Psoas muscle (tissue), 8 donors: ENCODE data around the gene FIGLA. TPM values are rescaled to one million over a fixed set of nuclear protein-coding genes. Genes with fewer than 3 reads are reported as not detected.

Source experiments
- ATAC-seq, 4 donors: fragments of 200-7000 bp; cut with Tn5 transposase; one replicate each; pipeline ENCODE4 v1.9.1; 2020; ENCODE audit warnings: moderate library complexity in 3 of 4, mild to moderate bottlenecking in 2 of 4
- DNase-seq, 2 donors: peaks; one replicate each; pipeline ENCODE4 v3.0.0-alpha.2; 2020
- H3K27ac ChIP-seq: fragments of 200-600 bp; one replicate; pipeline ENCODE4 v1.8.0; 2022
- H3K27me3 ChIP-seq, 3 donors: fragments of 200-600 bp in 1 of 3; one replicate each; pipeline versions ENCODE4 v1.6.1 to v1.8.0; 2013 to 2022; ENCODE audit warnings: low read length in 2 of 3, mild to moderate bottlenecking in 2 of 3, moderate library complexity in 1 of 3; ENCODE audit not compliant: insufficient read depth in 3 of 3
- H3K36me3 ChIP-seq, 2 donors: fragments of 200-600 bp in 1 of 2; one replicate each; pipeline versions ENCODE4 v1.6.1 to v1.8.0; 2013 to 2022; ENCODE audit warnings: low read depth in 1 of 2, mild to moderate bottlenecking in 1 of 2, moderate library complexity in 1 of 2; ENCODE audit not compliant: insufficient read depth in 1 of 2
- H3K4me1 ChIP-seq: fragments of 200-600 bp; one replicate; pipeline ENCODE4 v1.8.0; 2022
- H3K4me3 ChIP-seq: fragments of 200-600 bp; one replicate; pipeline ENCODE4 v1.8.0; 2022; ENCODE audit warnings: mild to moderate bottlenecking
- H3K9me3 ChIP-seq: fragments of 200-600 bp; one replicate; pipeline ENCODE4 v1.8.0; 2022
- WGBS, 3 donors: extraction: QIAGEN DNeasy Blood & Tissue Kit; methylation state at CpG; one replicate each; pipeline versions ENCODE4 v1.1.6 to v1.1.7; 2013; 5-methylcytosine and 5-hydroxymethylcytosine counted together
- intact Hi-C, 2 donors: fragments of 100-400 bp; cut with DNase I; formaldehyde crosslinking; loops; one replicate each; pipeline versions ENCODE4 v1.11.0 to v1.14.2; 2022
- polyA plus RNA-seq, 3 donors: library from polyadenylated mRNA; stranded (reverse); fragments of 200-250 nt; gene quantifications; one replicate each; pipeline ENCODE4 v1.2.3, GENCODE V29; 2013
- total RNA-seq, 4 donors: library from RNA; stranded (reverse); fragmentation: NEBNext Ultra II Directional in 2 of 4; extraction: Animal tissue kit (Norgen Biotek cat#: 25700) in 2 of 4; gene quantifications; one replicate each; pipeline versions ENCODE4 v1.2.1 to v1.2.4, GENCODE V29; 2021 to 2023
- TF ChIP-seq, protein P1 (sequence below): fragments of 200-600 bp; IDR thresholded peaks from one replicate; pipeline ENCODE4 v1.8.0; 2022; ENCODE audit warnings: antibody characterized with exemption
- donor health status: healthy with polysubstance abuse.
- donor health status: DM: no; HTN: no; CAD: no; lungs with moderate emphysema.
- donor health status: Bipolar disorder and iron deficiency.
- donor health status: healthy.
- donor health status: DM: yes; HTN: yes; CAD: no.
- donor health status: DM: no; HTN: no; CAD: no.
- donor health status: DM: no; HTN: no; CAD: no.
- donor health status: DM: yes; HTN: yes; CAD: no.

The FIGLA gene
- total and polyA plus RNA-seq, 7 donors, result 0.12 to 0.21 TPM; not detected in 5

DNA sequence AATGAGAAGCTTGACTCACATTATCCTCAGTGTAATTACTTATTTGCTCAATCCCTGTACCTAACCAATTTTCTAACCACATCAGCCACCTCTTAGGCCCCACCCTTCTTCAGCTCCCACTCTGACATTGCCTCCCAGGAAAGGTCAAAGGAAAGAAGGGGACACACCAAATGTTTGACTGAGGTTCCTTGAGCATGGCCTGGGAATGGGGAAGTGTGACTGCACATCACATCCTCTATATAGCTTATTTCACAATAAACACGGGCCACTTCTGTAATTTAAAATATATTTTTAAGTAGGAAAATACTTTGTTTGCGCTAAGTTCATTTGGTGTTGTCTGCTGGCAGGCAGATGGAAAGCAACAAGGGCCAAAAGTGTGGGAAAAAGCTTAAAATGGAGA lies 3.0 kb upstream of the FIGLA start:
- Histone ChIP-seq H3K36me3 (no peaks in the 10 kb centered on the region), H3K4me1 (peaks cover 3% of the 10 kb centered on the region), H3K9me3 (no peaks in the 10 kb centered on the region), H3K27ac (no peak overlapping the region), H3K4me3 (no peak overlapping the region), H3K27me3 (peaks cover 2 to 44% (median 7%) of the 10 kb centered on the region in 3 donors)
- intact Hi-C loops, result loop anchor here in 1 of 2 donors (5.0 kb wide), 1 partner anchor 154 kb away; no protein-coding TSS in a partner anchor
- no peak for DNase-seq
- TF ChIP-seq, protein P1, sequence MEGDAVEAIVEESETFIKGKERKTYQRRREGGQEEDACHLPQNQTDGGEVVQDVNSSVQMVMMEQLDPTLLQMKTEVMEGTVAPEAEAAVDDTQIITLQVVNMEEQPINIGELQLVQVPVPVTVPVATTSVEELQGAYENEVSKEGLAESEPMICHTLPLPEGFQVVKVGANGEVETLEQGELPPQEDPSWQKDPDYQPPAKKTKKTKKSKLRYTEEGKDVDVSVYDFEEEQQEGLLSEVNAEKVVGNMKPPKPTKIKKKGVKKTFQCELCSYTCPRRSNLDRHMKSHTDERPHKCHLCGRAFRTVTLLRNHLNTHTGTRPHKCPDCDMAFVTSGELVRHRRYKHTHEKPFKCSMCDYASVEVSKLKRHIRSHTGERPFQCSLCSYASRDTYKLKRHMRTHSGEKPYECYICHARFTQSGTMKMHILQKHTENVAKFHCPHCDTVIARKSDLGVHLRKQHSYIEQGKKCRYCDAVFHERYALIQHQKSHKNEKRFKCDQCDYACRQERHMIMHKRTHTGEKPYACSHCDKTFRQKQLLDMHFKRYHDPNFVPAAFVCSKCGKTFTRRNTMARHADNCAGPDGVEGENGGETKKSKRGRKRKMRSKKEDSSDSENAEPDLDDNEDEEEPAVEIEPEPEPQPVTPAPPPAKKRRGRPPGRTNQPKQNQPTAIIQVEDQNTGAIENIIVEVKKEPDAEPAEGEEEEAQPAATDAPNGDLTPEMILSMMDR, result no peak
- WGBS, 3 donors, result 80 to 85% (median 83%) methylated on average over 2 of the region's 2 CpGs
- no peak for ATAC-seq

DNA sequence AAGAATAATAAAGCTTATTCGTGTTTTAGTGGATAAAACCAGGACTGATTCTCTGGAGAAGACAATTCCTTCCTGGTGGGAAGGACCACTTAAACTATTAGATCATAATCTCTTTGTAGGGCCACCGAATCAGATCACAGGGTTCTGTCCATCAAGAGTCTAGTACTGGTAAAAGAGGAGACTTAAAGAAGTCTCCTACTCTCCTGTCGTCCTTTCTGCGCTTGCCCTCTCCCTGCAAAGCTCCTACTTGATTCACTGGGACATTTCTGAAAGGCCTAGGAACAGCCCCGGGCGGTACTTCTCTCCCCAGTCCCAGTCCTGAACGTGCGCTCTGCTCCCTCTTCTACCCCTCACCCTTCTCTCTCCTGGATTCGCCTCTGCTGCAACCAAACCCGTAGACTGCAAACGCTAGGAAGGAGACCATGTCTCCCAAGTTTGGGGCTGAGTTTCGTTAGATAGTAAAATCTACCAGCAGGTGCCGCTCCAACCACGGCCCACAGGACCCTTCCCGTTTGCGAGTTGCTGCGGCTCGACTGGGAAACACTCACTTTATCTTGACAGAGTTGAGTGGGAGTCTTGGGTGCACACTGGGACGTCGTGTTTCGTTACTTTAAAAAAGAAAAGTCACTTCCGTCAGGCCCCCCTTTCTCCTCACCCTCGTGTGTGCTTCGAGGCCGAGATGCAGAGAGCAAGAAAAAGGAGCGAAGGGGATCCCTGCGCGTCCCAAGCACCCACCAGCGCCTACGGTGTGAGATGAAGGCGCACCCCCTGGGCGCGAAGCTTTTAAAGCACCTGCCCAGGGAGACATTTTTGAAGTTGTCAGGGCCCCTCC lies 923 bp downstream of the FIGLA start:
- Histone ChIP-seq H3K4me3 (peak overlapping the region; percentile 53), H3K9me3 (no peaks in the 10 kb centered on the region), H3K36me3 (no peaks in the 10 kb centered on the region), H3K27me3 (peaks cover 2 to 64% (median 9%) of the 10 kb centered on the region in 3 donors), H3K27ac (no peak overlapping the region), H3K4me1 (peaks cover 3% of the 10 kb centered on the region)
- 5 to 8% (median 6%) methylated on average over 33 of the region's 33 CpGs for WGBS, 3 donors
- ATAC-seq, result peak; percentile 59 to 84 (median 66)
- intact Hi-C loops, result loop anchor here in 1 of 2 donors (2.0 to 5.0 kb wide), 2 partner anchors 81 to 158 kb away; no protein-coding TSS in a partner anchor
- TF ChIP-seq, protein P1, result peak; percentile 60
- DNase-seq, result peak; percentile 31 to 64

DNA sequence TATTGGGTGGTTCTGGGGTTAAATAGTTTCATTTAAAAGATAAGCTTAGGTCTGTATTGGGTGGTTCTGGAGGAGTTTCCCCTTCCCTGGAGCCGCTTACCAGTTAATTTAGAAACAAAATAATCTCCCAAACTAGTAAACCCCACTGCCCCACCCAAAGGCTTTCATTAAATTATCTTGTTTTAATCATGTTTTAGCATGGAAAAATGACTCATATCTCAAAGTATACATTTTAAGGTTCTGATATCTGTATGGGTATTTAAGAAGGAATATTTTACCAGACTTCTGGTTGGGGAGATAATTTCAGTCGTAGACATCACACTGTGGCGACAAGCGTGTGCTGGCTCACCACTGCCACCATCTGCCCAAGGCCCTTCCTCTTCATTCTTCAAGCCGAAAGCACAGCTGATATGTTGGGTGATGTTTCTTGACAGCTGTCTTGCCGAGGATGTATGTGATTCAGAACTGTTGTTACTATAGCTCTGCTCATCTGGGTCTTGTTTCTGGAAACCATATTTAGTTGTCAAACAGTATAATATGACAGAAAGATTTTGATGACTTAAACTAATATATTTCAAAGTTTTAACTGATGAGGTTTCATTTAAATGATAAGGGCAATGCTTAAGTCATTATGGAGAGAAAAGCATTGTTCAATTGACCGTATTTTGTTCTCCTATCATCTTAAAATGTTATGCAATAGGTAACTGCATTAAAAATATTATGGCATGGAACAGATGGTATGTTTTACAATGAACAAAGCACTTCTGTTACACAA lies 5.1 kb downstream of the FIGLA start:
- ATAC-seq (peak in 1 of 4 donors; percentile 44), DNase-seq (no peak)
- no peak overlapping the region for H3K27ac ChIP-seq
- 25 to 29% (median 25%) methylated on average over 7 of the region's 7 CpGs for WGBS, 3 donors
- TF ChIP-seq, protein P1, result peak; percentile 22
- peaks cover 0 to 47% (median 3%) of the 10 kb centered on the region in 3 donors for H3K27me3 ChIP-seq
- H3K4me3 ChIP-seq, result no peak overlapping the region
- H3K4me1 ChIP-seq, result peaks cover 3% of the 10 kb centered on the region
- intact Hi-C loops, result no loop called here
- H3K36me3 ChIP-seq, result no peaks in the 10 kb centered on the region
- H3K9me3 ChIP-seq, result no peaks in the 10 kb centered on the region

DNA sequence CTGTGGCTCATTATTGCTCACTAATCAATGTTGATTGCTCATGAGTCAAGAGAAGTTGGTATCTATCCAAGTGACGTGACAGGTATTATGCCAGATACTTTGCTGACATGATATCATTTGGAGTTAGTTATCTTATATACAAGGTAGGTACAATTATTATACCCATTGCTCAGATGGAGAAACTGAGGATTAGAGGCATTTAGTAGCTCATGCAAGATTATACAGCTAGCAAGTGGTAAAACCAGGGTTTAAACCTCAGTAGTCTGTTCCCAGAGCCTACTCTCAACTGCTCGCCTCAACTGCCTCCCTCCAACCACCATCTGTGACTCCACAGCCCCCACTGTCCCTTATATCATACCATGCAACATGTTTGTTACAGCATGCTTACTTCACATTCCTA lies 6.1 kb downstream of the FIGLA start:
- Histone ChIP-seq H3K4me1 (no peaks in the 10 kb centered on the region), H3K36me3 (no peaks in the 10 kb centered on the region), H3K4me3 (no peak overlapping the region), H3K27me3 (peaks cover under 1 to 38% (median 2%) of the 10 kb centered on the region in 3 donors), H3K9me3 (no peaks in the 10 kb centered on the region), H3K27ac (no peak overlapping the region)
- DNase-seq (no peak), ATAC-seq (no peak)
- intact Hi-C loops, result no loop called here
- TF ChIP-seq, protein P1, result no peak
- WGBS, 3 donors, result 93 to 100% (median 100%) methylated on average over 2 of the region's 2 CpGs
